H9 (cell line): Measurements from ENCODE around the gene IGF2. TPM values are rescaled to one million over a fixed set of nuclear protein-coding genes. Genes with fewer than 3 reads are reported as not detected.
A peak's percentile ranks its signal among the peaks of the same experiment; 100 is the strongest.

Experiments used
- DNase-seq: peaks from one replicate; pipeline ENCODE4 v3.0.0-alpha.2; 2017
- H2AFZ ChIP-seq: one replicate; pipeline ENCODE4 v1.6.1; 2013; ENCODE audit warnings: mild to moderate bottlenecking, low read length, control low read depth, moderate library complexity
- H2AK5ac ChIP-seq: 2 replicates; pipeline ENCODE4 v1.6.1; 2013; ENCODE audit warnings: low read length, control low read depth, mixed read lengths; ENCODE audit not compliant: insufficient read length
- H2BK120ac ChIP-seq: one replicate; pipeline ENCODE4 v1.6.1; 2013; ENCODE audit warnings: low read depth, mild to moderate bottlenecking, low read length, control low read depth, inconsistent platforms; ENCODE audit not compliant: poor library complexity, severe bottlenecking
- H2BK12ac ChIP-seq: 2 replicates; pipeline ENCODE4 v1.6.1; 2013; ENCODE audit warnings: low read length, control low read depth, mixed read lengths, low read depth; ENCODE audit not compliant: insufficient read length
- H2BK15ac ChIP-seq: 2 replicates; pipeline ENCODE4 v1.6.1; 2013; ENCODE audit warnings: low read depth, low read length, control low read depth
- H2BK20ac ChIP-seq: one replicate; pipeline ENCODE4 v1.6.1; 2013; ENCODE audit warnings: low read depth, mild to moderate bottlenecking, low read length, control low read depth, inconsistent platforms; ENCODE audit not compliant: poor library complexity, severe bottlenecking
- H2BK5ac ChIP-seq: 2 replicates; pipeline ENCODE4 v1.6.1; 2013; ENCODE audit warnings: low read length, control low read depth, mixed read lengths; ENCODE audit not compliant: insufficient read length
- H3K14ac ChIP-seq: 2 replicates; pipeline ENCODE4 v1.6.1; 2013; ENCODE audit warnings: low read length, control low read depth; ENCODE audit not compliant: insufficient read depth
- H3K18ac ChIP-seq: 2 replicates; pipeline ENCODE4 v1.6.1; 2013; ENCODE audit warnings: low read depth, mild to moderate bottlenecking, mixed read lengths, low read length, control low read depth; ENCODE audit not compliant: insufficient read length
- H3K23ac ChIP-seq: 2 replicates; pipeline ENCODE4 v1.6.1; 2013; ENCODE audit warnings: low read length, control low read depth, mixed read lengths, low read depth; ENCODE audit not compliant: insufficient read length
- H3K23me2 ChIP-seq: 2 replicates; pipeline ENCODE4 v1.6.1; 2013; ENCODE audit warnings: low read depth, mild to moderate bottlenecking, mixed read lengths, low read length, control low read depth; ENCODE audit not compliant: insufficient read length, poor library complexity, severe bottlenecking
- H3K27ac ChIP-seq: 2 replicates; pipeline ENCODE4 v1.5.1; 2013; ENCODE audit warnings: low read length, control low read depth, mixed read lengths, low read depth; ENCODE audit not compliant: insufficient read length
- H3K27me3 ChIP-seq: 2 replicates; pipeline ENCODE4 v1.6.1; 2013; ENCODE audit warnings: low read length, control low read depth, inconsistent platforms; ENCODE audit not compliant: insufficient read depth
- H3K4ac ChIP-seq: 2 replicates; pipeline ENCODE4 v1.6.1; 2013; ENCODE audit warnings: low read depth, mild to moderate bottlenecking, control low read depth, inconsistent platforms, low read length, moderate library complexity
- H3K4me1 ChIP-seq: 2 replicates; pipeline ENCODE4 v1.6.1; 2013; ENCODE audit warnings: low read length, control low read depth, inconsistent platforms; ENCODE audit not compliant: insufficient read depth
- H3K4me2 ChIP-seq: 2 replicates; pipeline ENCODE4 v1.6.1; 2013; ENCODE audit warnings: low read length, control low read depth, mixed read lengths; ENCODE audit not compliant: insufficient read length, insufficient read depth
- H3K56ac ChIP-seq: 2 replicates; pipeline ENCODE4 v1.6.1; 2013; ENCODE audit warnings: low read depth, mild to moderate bottlenecking, mixed read lengths, low read length, control low read depth; ENCODE audit not compliant: insufficient read length
- H3K79me1 ChIP-seq: 2 replicates; pipeline ENCODE4 v1.6.1; 2013; ENCODE audit warnings: low read depth, mild to moderate bottlenecking, moderate library complexity, low read length, control low read depth, inconsistent platforms; ENCODE audit not compliant: insufficient read depth, poor library complexity, severe bottlenecking
- H3K79me2 ChIP-seq: 2 replicates; pipeline ENCODE4 v1.6.1; 2013; ENCODE audit warnings: low read length, control low read depth, inconsistent platforms; ENCODE audit not compliant: insufficient read depth
- H3K9ac ChIP-seq: 2 replicates; pipeline ENCODE4 v1.6.1; 2013; ENCODE audit warnings: low read length, control low read depth, mixed read lengths; ENCODE audit not compliant: insufficient read length; ENCODE audit errors: extremely low read depth
- H3K9me3 ChIP-seq: one replicate; pipeline ENCODE4 v1.6.1; 2013; ENCODE audit warnings: low read depth, low read length, inconsistent platforms; ENCODE audit not compliant: control insufficient read depth
- H3T11ph ChIP-seq: one replicate; pipeline ENCODE4 v1.6.1; 2013; ENCODE audit warnings: mild to moderate bottlenecking, low read length, control low read depth, inconsistent platforms
- H4K20me1 ChIP-seq: one replicate; pipeline ENCODE4 v1.6.1; 2013; ENCODE audit not compliant: control insufficient read depth, insufficient read length, insufficient read depth
- H4K5ac ChIP-seq: 2 replicates; pipeline ENCODE4 v1.6.1; 2013; ENCODE audit warnings: low read depth, mild to moderate bottlenecking, mixed read lengths, low read length, control low read depth; ENCODE audit not compliant: insufficient read length
- H4K8ac ChIP-seq: replicated peaks from 2 replicates; pipeline ENCODE4 v1.6.1; 2013; ENCODE audit warnings: low read length, control low read depth, mixed read lengths, low read depth; ENCODE audit not compliant: insufficient read length
- H4K91ac ChIP-seq: 2 replicates; pipeline ENCODE4 v1.6.1; 2013; ENCODE audit warnings: low read depth, mild to moderate bottlenecking, moderate library complexity, mixed read lengths, low read length, control low read depth; ENCODE audit not compliant: insufficient read length
- H3K27ac Mint-ChIP-seq, 3 experiments: 2 replicates in 2 of 3; 3 replicates in 1 of 3; pipeline ENCODE4 v1.8.0; 2020 to 2021; ENCODE audit warnings: mixed read lengths in 3 of 3, mild to moderate bottlenecking in 1 of 3, moderate library complexity in 1 of 3
- H3K27me3 Mint-ChIP-seq: 2 replicates; pipeline ENCODE4 v1.8.0; 2021; ENCODE audit warnings: low read depth, mild to moderate bottlenecking, moderate library complexity, mixed read lengths
- H3K36me3 Mint-ChIP-seq, 3 experiments: 2 replicates in 2 of 3; 3 replicates in 1 of 3; pipeline ENCODE4 v1.8.0; 2020 to 2021; ENCODE audit warnings: low read depth in 3 of 3, mixed read lengths in 3 of 3; ENCODE audit not compliant: insufficient read depth in 1 of 3
- H3K4me1 Mint-ChIP-seq, 2 experiments: 2 replicates each; pipeline ENCODE4 v1.8.0; 2020; ENCODE audit warnings: mixed read lengths in 2 of 2
- H3K4me3 Mint-ChIP-seq, 2 experiments: 2 replicates in 1 of 2; 3 replicates in 1 of 2; pipeline ENCODE4 v1.8.0; 2020 to 2021; ENCODE audit warnings: mild to moderate bottlenecking in 2 of 2, mixed read lengths in 2 of 2, moderate library complexity in 1 of 2
- H3K9me3 Mint-ChIP-seq, 2 experiments: 2 replicates in 1 of 2; 3 replicates in 1 of 2; pipeline ENCODE4 v1.8.0; 2020; ENCODE audit warnings: mild to moderate bottlenecking in 2 of 2, mixed read lengths in 2 of 2, moderate library complexity in 1 of 2
- WGBS: extraction: QIAGEN DNeasy Blood & Tissue Kit; methylation state at CpG from one replicate; pipeline ENCODE4 v1.1.7; 2013; ENCODE audit warnings: missing lambda C conversion rate, low lambda C conversion rate, mixed read lengths; ENCODE audit not compliant: insufficient read length; ENCODE audit errors: extremely low coverage; 5-methylcytosine and 5-hydroxymethylcytosine counted together
- total RNA-seq: library from RNA; stranded (reverse); gene quantifications from 2 replicates; pipeline ENCODE4 v1.2.1, GENCODE V29; 2021
- TF ChIP-seq, protein P1 (sequence below): fragments of 200-600 bp; sonication (generic); conservative IDR thresholded peaks from 3 replicates; pipeline ENCODE4 v1.8.0; 2021; ENCODE audit warnings: antibody characterized with exemption, mild to moderate bottlenecking

IGF2 gene
- total RNA-seq, 1 experiment from 2014 or later: 2.8 TPM

- H3K4me2 ChIP-seq: peak overlapping the region; percentile 25
- H3K79me2 ChIP-seq: no peaks in the 10 kb centered on the region
- Mint-ChIP-seq H3K4me3 (peak overlapping the region in 1 of 2 experiments; percentile 17; a peak in 1 of 5 replicates), H3K27me3 (peaks cover 99% of the 10 kb centered on the region), H3K27ac (no peak overlapping the region), H3K36me3 (no peaks in the 10 kb centered on the region; a peak in 1 of 7 replicates), H3K9me3 (peaks cover 2 to 9% of the 10 kb centered on the region in 2 experiments; a peak in 3 of 5 replicates), H3K4me1 (peaks cover 8 to 32% of the 10 kb centered on the region in 2 experiments; a peak in 3 of 4 replicates)
- H3T11ph ChIP-seq: no peak overlapping the region
- no peak overlapping the region for H2BK20ac ChIP-seq
- no peak for DNase-seq
- no CpG with 5 or more reads among the region's 18 CpGs for WGBS
- no peak overlapping the region for H3K9ac ChIP-seq
- H4K91ac ChIP-seq: no peak overlapping the region
- H2BK12ac ChIP-seq: no peak overlapping the region
- no peak overlapping the region for H3K14ac ChIP-seq
- H3K27me3 ChIP-seq: peaks cover 84% of the 10 kb centered on the region
- no peak overlapping the region for H3K56ac ChIP-seq
- H3K23ac ChIP-seq: no peak overlapping the region
- no peaks in the 10 kb centered on the region for H3K9me3 ChIP-seq
- H2BK15ac ChIP-seq: no peak overlapping the region
- H4K8ac ChIP-seq: no peak overlapping the region
- no peak overlapping the region for H3K4ac ChIP-seq
- H2BK5ac ChIP-seq: no peak overlapping the region
- H2AK5ac ChIP-seq: no peak overlapping the region
- no peak overlapping the region for H2BK120ac ChIP-seq
- H4K20me1 ChIP-seq: peaks cover 2% of the 10 kb centered on the region
- no peaks in the 10 kb centered on the region for H3K79me1 ChIP-seq
- H2AFZ ChIP-seq: no peak overlapping the region
- no peak overlapping the region for H4K5ac ChIP-seq
- H3K23me2 ChIP-seq: no peaks in the 10 kb centered on the region
- H3K18ac ChIP-seq: no peak overlapping the region
- no peaks in the 10 kb centered on the region for H3K4me1 ChIP-seq
- H3K27ac ChIP-seq: no peak overlapping the region
- TF ChIP-seq, protein P1, sequence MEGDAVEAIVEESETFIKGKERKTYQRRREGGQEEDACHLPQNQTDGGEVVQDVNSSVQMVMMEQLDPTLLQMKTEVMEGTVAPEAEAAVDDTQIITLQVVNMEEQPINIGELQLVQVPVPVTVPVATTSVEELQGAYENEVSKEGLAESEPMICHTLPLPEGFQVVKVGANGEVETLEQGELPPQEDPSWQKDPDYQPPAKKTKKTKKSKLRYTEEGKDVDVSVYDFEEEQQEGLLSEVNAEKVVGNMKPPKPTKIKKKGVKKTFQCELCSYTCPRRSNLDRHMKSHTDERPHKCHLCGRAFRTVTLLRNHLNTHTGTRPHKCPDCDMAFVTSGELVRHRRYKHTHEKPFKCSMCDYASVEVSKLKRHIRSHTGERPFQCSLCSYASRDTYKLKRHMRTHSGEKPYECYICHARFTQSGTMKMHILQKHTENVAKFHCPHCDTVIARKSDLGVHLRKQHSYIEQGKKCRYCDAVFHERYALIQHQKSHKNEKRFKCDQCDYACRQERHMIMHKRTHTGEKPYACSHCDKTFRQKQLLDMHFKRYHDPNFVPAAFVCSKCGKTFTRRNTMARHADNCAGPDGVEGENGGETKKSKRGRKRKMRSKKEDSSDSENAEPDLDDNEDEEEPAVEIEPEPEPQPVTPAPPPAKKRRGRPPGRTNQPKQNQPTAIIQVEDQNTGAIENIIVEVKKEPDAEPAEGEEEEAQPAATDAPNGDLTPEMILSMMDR: no peak
Measured at GRCh38 chr11:2144544-2145248, 5.5 kb upstream of the IGF2 start.
